Calu3 (cell line): ENCODE measurements around the gene CHSY1. TPM values are rescaled to one million over a fixed set of nuclear protein-coding genes. Genes with fewer than 3 reads are reported as not detected.

ENCODE experiments used
- BruUV-seq: library from RNA; stranded (reverse); fragments of 400-500 nt; replicated peaks from 2 replicates; lab custom pipeline; 2021; lab: Mats Ljungman, UMichigan
- CTCF ChIA-PET: fragments of 300-600 bp; sonication (Branson Sonifier 250); formaldehyde crosslinking; loops from one replicate; lab custom pipeline; 2022; ENCODE audit warnings: antibody characterized with exemption; lab: Charles Lee
- DNase-seq: peaks from one replicate; pipeline ENCODE4 v3.0.0; 2022
- H3K27ac Mint-ChIP-seq: one replicate; pipeline ENCODE4 v1.8.0; 2022; ENCODE audit warnings: mixed read lengths; ENCODE audit not compliant: unreplicated experiment
- H3K27me3 Mint-ChIP-seq: one replicate; pipeline ENCODE4 v1.8.0; 2022; ENCODE audit warnings: mixed read lengths; ENCODE audit not compliant: unreplicated experiment
- H3K36me3 Mint-ChIP-seq: one replicate; pipeline ENCODE4 v1.8.0; 2022; ENCODE audit warnings: mild to moderate bottlenecking, moderate library complexity, mixed read lengths; ENCODE audit not compliant: insufficient read depth, unreplicated experiment
- H3K4me1 Mint-ChIP-seq: one replicate; pipeline ENCODE4 v1.8.0; 2022; ENCODE audit warnings: mild to moderate bottlenecking, low read depth, mixed read lengths; ENCODE audit not compliant: unreplicated experiment
- H3K4me3 Mint-ChIP-seq: one replicate; pipeline ENCODE4 v1.8.0; 2022; ENCODE audit warnings: mild to moderate bottlenecking, low read depth, moderate library complexity, mixed read lengths; ENCODE audit not compliant: unreplicated experiment
- H3K9me3 Mint-ChIP-seq: one replicate; pipeline ENCODE4 v1.8.0; 2022; ENCODE audit warnings: low read depth, mixed read lengths; ENCODE audit not compliant: unreplicated experiment
- intact Hi-C: fragments of 100-400 bp; cut with micrococcal nuclease; formaldehyde crosslinking; loops from one replicate; pipeline ENCODE4 v1.10.0; 2022; ENCODE audit not compliant: unreplicated experiment
- total RNA-seq: library from RNA; stranded (reverse); gene quantifications from 2 replicates; pipeline ENCODE4 v1.2.3, GENCODE V29; 2022
- TF ChIP-seq, protein P1 (sequence below): fragments of 200-600 bp; IDR thresholded peaks from one replicate; pipeline ENCODE4 v1.8.0; 2022; ENCODE audit warnings: antibody characterized with exemption; ENCODE audit not compliant: unreplicated experiment

The CHSY1 gene
- total RNA-seq, 1 experiment from 2014 or later, result 25.0 TPM

DNA sequence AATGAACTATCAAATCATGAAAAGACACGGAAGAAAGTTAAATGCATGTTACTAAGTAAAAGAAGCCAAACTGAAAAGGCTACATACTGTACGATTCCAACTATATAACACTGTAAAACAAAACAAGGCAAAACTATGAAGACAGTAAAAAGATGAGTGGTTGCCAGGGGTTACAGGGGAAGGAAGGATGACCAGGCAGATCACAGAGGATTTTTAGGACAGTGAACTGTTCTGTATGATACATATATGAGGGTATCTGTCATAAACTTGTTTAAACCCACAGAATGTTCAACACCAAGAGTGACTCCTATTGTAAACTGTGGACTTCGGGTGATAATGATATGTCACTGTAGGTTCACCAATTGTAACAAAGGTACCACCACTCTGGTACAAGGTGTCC, 60.6 kb downstream of the CHSY1 start:
- Mint-ChIP-seq H3K9me3 (no peaks in the 10 kb centered on the region), H3K27ac (no peak overlapping the region), H3K36me3 (no peaks in the 10 kb centered on the region), H3K27me3 (no peaks in the 10 kb centered on the region), H3K4me1 (peaks cover 10% of the 10 kb centered on the region), H3K4me3 (no peak overlapping the region)
- intact Hi-C loops, result no loop called here
- TF ChIP-seq, protein P1, sequence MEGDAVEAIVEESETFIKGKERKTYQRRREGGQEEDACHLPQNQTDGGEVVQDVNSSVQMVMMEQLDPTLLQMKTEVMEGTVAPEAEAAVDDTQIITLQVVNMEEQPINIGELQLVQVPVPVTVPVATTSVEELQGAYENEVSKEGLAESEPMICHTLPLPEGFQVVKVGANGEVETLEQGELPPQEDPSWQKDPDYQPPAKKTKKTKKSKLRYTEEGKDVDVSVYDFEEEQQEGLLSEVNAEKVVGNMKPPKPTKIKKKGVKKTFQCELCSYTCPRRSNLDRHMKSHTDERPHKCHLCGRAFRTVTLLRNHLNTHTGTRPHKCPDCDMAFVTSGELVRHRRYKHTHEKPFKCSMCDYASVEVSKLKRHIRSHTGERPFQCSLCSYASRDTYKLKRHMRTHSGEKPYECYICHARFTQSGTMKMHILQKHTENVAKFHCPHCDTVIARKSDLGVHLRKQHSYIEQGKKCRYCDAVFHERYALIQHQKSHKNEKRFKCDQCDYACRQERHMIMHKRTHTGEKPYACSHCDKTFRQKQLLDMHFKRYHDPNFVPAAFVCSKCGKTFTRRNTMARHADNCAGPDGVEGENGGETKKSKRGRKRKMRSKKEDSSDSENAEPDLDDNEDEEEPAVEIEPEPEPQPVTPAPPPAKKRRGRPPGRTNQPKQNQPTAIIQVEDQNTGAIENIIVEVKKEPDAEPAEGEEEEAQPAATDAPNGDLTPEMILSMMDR, result no peak
- no TSS peak for BruUV-seq
- no peak for DNase-seq
- CTCF ChIA-PET, result no interaction called here

DNA sequence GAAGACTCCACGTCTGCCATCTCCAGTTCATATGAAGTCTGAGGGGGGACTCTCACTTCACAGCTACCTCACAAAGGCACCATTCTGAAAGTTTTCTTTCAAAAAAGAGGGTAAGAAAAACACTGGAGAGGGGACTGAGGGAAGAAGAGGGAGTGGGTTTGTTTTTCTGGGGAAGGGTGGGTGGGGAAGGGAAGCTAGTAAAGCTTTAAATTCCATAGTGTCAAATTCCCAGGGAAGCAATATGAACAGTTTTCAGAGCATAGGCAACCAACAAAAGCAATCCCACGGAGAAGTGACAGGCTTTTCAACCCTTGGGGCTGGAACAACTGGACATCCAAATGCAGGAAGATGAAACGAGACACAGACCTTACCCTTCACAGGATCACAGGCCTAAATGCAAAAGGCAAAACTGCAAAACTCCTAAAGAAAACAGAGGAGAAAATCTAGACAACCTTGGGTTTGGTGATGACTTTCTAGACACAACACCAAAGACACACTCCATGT, 61.7 kb downstream of the CHSY1 start:
- TF ChIP-seq, protein P1, result no peak
- intact Hi-C loops, result no loop called here
- CTCF ChIA-PET, result interaction anchor here (0.6 kb wide), 1 partner anchor 62 kb away, joined by 3 read pairs; the partner anchor contains the start of gene CHSY1
- Mint-ChIP-seq H3K4me3 (no peak overlapping the region), H3K9me3 (no peaks in the 10 kb centered on the region), H3K27me3 (no peaks in the 10 kb centered on the region), H3K36me3 (no peaks in the 10 kb centered on the region), H3K27ac (no peak overlapping the region), H3K4me1 (peaks cover 10% of the 10 kb centered on the region)
- BruUV-seq, result no TSS peak
- DNase-seq, result no peak

DNA sequence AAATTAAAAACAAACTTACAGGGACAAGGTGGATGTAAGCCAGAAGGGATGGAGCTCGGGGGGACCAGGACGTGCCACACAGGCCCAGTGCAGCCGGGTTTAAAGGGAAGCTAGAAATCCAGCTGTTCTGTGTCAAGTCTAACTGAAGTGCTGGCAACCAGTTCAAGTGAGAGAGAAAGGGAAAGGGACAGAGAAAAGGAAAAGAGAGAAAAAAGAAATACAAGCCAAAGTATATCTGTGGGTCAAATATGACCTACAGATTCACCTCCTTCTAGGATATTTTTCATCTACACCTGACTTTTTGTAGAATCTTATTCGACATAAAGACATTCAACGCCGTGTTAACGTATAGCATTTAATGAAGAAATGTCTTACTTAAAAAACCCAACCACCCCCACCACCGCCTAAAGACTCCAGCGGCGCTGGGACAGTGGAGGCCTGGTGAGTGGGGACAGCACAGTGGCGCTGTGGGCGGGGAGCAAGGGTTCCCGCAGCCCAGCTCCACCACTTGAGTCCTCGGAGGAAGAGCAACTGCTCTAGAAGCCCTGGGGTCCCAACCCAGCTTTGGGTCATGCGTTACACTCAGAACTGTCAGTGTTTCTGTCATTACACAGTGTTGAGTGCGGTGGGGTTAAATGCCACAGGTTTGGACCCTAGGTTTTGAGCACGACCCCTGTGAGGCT, 62.3 kb downstream of the CHSY1 start:
- TF ChIP-seq, protein P1, result no peak
- CTCF ChIA-PET, result interaction anchor here (0.6 kb wide), 1 partner anchor 63 kb away, joined by 3 read pairs; the partner anchor contains the start of gene CHSY1
- H3K4me3 Mint-ChIP-seq, result no peak overlapping the region
- H3K27me3 Mint-ChIP-seq, result no peaks in the 10 kb centered on the region
- H3K9me3 Mint-ChIP-seq, result no peaks in the 10 kb centered on the region
- intact Hi-C loops, result no loop called here
- H3K4me1 Mint-ChIP-seq, result peaks cover 10% of the 10 kb centered on the region
- BruUV-seq, result no TSS peak
- no peaks in the 10 kb centered on the region for H3K36me3 Mint-ChIP-seq
- no peak overlapping the region for H3K27ac Mint-ChIP-seq
- DNase-seq, result no peak

DNA sequence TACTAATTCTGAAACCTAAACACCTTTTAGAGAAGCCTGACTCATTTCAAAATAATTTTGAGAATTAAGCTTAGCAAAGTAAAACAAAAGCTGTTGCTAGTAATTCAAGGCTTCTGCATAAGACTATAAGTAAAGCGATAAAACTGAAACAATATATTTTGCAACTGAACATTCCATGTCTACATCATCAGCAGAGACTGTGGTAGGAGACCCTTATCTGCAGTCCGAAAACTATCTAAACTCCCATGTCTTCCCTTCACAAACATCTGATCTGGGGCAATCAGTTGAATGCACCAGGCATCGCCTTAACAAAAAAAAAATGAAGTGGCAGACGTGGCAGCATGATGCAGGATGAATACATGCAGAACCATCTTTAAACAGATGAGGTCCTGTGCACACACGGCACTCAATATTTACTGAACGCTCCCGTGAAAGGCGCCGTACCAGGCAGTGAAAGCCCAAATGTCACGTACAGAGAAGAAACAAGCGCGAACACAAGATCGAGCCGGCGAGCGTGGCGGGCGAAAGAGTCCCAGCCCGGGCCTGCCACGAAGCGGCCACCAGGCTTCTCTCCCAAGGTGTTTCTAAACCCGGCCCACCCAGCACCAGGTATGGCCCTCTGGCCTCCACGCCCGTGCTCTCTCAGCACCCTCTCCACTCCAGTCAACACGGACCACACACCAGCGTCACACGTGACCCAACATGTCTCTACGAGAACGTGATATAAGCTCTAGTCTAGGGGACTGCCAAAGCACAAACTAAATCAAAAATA, 63.0 kb downstream of the CHSY1 start:
- H3K4me1 Mint-ChIP-seq, result peaks cover 10% of the 10 kb centered on the region
- no peak overlapping the region for H3K4me3 Mint-ChIP-seq
- no peak overlapping the region for H3K27ac Mint-ChIP-seq
- H3K9me3 Mint-ChIP-seq, result no peaks in the 10 kb centered on the region
- H3K36me3 Mint-ChIP-seq, result no peaks in the 10 kb centered on the region
- H3K27me3 Mint-ChIP-seq, result no peaks in the 10 kb centered on the region
- intact Hi-C loops, result no loop called here
- no TSS peak for BruUV-seq
- no peak for DNase-seq
- CTCF ChIA-PET, result no interaction called here
- TF ChIP-seq, protein P1, result no peak
